HepG2 (cell line): Measurements from ENCODE around the gene POLR3H. TPM values are rescaled to one million over a fixed set of nuclear protein-coding genes. Genes with fewer than 3 reads are reported as not detected.

ENCODE experiments used
- HMG20B ChIP-seq: conservative IDR thresholded peaks from 2 replicates; pipeline ENCODE4 v1.6.1; 2016; ENCODE audit warnings: missing genetic modification reagents, missing compliant biosample characterization
- MEIS2 ChIP-seq: sonication (generic); formaldehyde crosslinking; IDR thresholded peaks from 2 replicates; pipeline ENCODE4 v1.9.0; 2021; ENCODE audit warnings: mild to moderate bottlenecking, missing genetic modification reagents
- MZF1 ChIP-seq: sonication (generic); formaldehyde crosslinking; IDR thresholded peaks from 2 replicates; pipeline ENCODE4 v1.8.1; 2023; ENCODE audit warnings: mild to moderate bottlenecking, missing genetic modification reagents, borderline replicate concordance
- NFYB ChIP-seq: sonication (generic); formaldehyde crosslinking; IDR thresholded peaks from 2 replicates; pipeline ENCODE4 v1.4.0; 2020; ENCODE audit warnings: missing genetic modification reagents
- NR2C2 ChIP-seq: sonication (generic); formaldehyde crosslinking; IDR thresholded peaks from 2 replicates; pipeline ENCODE4 v1.4.0; 2020; ENCODE audit warnings: missing genetic modification reagents, mild to moderate bottlenecking, moderate library complexity, borderline replicate concordance
- NR2F6 ChIP-seq, 2 experiments: IDR thresholded peaks; 2 replicates each; pipeline ENCODE4 v1.6.1; 2016; ENCODE audit warnings: antibody characterized with exemption in 1 of 2, mild to moderate bottlenecking in 1 of 2
- SNRNP70 ChIP-seq: fragments of 200-400 bp; formaldehyde crosslinking; IDR thresholded peaks from 2 replicates; pipeline ENCODE4 v1.6.1; 2017; ENCODE audit warnings: mild to moderate bottlenecking, low read depth, low read length, moderate library complexity
- TBL1XR1 ChIP-seq: fragments of 150-350 bp; IDR thresholded peaks from 2 replicates; pipeline ENCODE4 v1.6.1; 2014; ENCODE audit warnings: borderline replicate concordance, low read length; ENCODE audit not compliant: partially characterized antibody
- THAP11 ChIP-seq: IDR thresholded peaks from 2 replicates; pipeline ENCODE4 v1.6.1; 2016; ENCODE audit warnings: missing biosample characterization, missing genetic modification reagents
- ZBTB20 ChIP-seq: sonication (generic); formaldehyde crosslinking; IDR thresholded peaks from 2 replicates; pipeline ENCODE4 v1.8.1; 2023; ENCODE audit warnings: missing genetic modification reagents, low read depth, mild to moderate bottlenecking, borderline replicate concordance
- ZBTB7B ChIP-seq: sonication (generic); formaldehyde crosslinking; IDR thresholded peaks from 2 replicates; pipeline ENCODE4 v1.4.0; 2020; ENCODE audit warnings: missing genetic modification reagents
- ZFP1 ChIP-seq: IDR thresholded peaks from 2 replicates; pipeline ENCODE4 v1.6.1; 2016
- ZNF101 ChIP-seq: sonication (generic); formaldehyde crosslinking; IDR thresholded peaks from 2 replicates; pipeline ENCODE4 v1.4.0; 2020; ENCODE audit warnings: mild to moderate bottlenecking, low read depth, missing genetic modification reagents, borderline replicate concordance
- ZNF234 ChIP-seq: sonication (generic); formaldehyde crosslinking; conservative IDR thresholded peaks from 2 replicates; pipeline ENCODE4 v1.5.1; 2020; ENCODE audit warnings: mild to moderate bottlenecking, missing genetic modification reagents
- ZNF251 ChIP-seq: sonication (generic); formaldehyde crosslinking; IDR thresholded peaks from 2 replicates; pipeline ENCODE4 v1.9.0; 2021; ENCODE audit warnings: mild to moderate bottlenecking, missing genetic modification reagents
- ZNF30 ChIP-seq: sonication (generic); formaldehyde crosslinking; IDR thresholded peaks from 2 replicates; pipeline ENCODE4 v1.5.0; 2020; ENCODE audit warnings: mild to moderate bottlenecking, missing genetic modification reagents
- ZNF546 ChIP-seq: sonication (generic); formaldehyde crosslinking; conservative IDR thresholded peaks from 2 replicates; pipeline ENCODE4 v1.8.1; 2023; ENCODE audit warnings: mild to moderate bottlenecking, missing genetic modification reagents
- ZNF841 ChIP-seq: sonication (generic); formaldehyde crosslinking; IDR thresholded peaks from 2 replicates; pipeline ENCODE4 v1.8.1; 2023; ENCODE audit warnings: missing genetic modification reagents, borderline replicate concordance
- polyA plus RNA-seq, 8 experiments: library from polyadenylated mRNA; depleted of rRNA in 3 of 8; stranded (reverse) in 7 of 8; unstranded in 1 of 8; fragments of >200 nt; fragmentation: Illumina TruSeq in 4 of 8; extraction: Trizol in 4 of 8; gene quantifications; 2 replicates each; pipeline versions ENCODE4 v1.2.1 to v1.2.3, GENCODE V29; 2011 to 2016; ENCODE audit warnings: low read depth in 4 of 8, missing spikeins in 1 of 8, mixed read lengths in 1 of 8; ENCODE audit not compliant: insufficient read depth in 1 of 8
- total RNA-seq, 5 experiments: library from RNA; depleted of rRNA; stranded (reverse); fragments of >200 nt; fragmentation: Illumina TruSeq; extraction: Trizol; gene quantifications; 2 replicates each; pipeline ENCODE4 v1.2.3, GENCODE V29; 2016; ENCODE audit warnings: low read depth in 1 of 5
- TF ChIP-seq, protein P1 (sequence below): sonication (generic); formaldehyde crosslinking; IDR thresholded peaks from 2 replicates; pipeline ENCODE4 v1.4.0; 2020; ENCODE audit warnings: mild to moderate bottlenecking, missing genetic modification reagents, borderline replicate concordance
- TF ChIP-seq, protein P2 (sequence below): sonication (generic); formaldehyde crosslinking; IDR thresholded peaks from 2 replicates; pipeline ENCODE4 v1.4.0; 2020; ENCODE audit warnings: missing genetic modification reagents
- TF ChIP-seq, protein P3 (sequence below): sonication (generic); formaldehyde crosslinking; IDR thresholded peaks from 2 replicates; pipeline ENCODE4 v1.5.0; 2020; ENCODE audit warnings: missing genetic modification reagents
- TF ChIP-seq, protein P4 (sequence below): sonication (generic); formaldehyde crosslinking; IDR thresholded peaks from 2 replicates; pipeline ENCODE4 v1.5.0; 2020; ENCODE audit warnings: missing genetic modification reagents, mild to moderate bottlenecking, borderline replicate concordance

Gene POLR3H
- total and polyA plus RNA-seq, 2 of the 13 experiments (the other 11 are each of a cell fraction or from before 2014, with no cell fraction given): 10.3 to 28.6 TPM

DNA sequence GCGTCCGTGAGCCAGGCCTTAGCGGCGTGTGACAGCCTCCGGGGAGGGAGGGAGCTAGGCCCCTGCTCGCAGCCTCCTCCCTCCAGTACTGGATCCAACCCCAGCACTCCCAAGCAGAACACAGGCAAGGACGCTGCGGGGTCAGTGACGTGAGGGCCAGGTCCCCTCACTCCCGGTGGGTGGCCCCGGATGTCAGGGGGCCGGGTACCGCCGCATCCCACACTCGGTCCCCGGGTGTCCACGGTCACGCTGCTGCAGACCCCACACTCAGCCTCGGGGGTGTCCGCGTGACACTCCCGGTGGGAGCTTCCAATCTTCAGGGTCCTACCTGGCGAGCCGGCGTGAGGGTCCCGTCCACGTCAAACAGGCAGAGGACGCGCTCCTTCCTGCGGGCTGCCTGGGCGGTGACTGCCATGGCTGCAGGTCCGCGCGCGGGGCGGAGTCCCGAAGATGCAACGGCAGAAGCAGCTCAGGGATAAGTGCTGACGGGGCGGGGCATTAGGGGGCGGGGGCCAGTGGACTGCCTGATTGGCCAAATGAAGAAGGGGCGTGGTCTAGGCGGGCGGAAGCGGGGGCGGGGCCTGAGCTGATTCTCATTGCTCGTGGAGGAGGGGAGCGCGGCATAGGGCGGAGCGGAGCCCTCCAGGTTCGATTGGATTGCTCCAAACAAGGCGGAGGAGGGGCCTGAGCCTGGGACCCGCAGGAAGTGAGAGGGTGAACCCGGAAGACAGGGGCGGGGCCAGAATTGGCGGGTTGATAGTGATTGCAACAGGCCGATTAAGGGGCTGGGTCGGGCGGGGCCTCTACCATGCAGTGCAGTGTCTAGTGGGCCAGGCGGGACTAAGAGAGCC, 45.3 kb upstream of the POLR3H start, which contains the start of gene PMM1 (continued):
- TF ChIP-seq, protein P1, sequence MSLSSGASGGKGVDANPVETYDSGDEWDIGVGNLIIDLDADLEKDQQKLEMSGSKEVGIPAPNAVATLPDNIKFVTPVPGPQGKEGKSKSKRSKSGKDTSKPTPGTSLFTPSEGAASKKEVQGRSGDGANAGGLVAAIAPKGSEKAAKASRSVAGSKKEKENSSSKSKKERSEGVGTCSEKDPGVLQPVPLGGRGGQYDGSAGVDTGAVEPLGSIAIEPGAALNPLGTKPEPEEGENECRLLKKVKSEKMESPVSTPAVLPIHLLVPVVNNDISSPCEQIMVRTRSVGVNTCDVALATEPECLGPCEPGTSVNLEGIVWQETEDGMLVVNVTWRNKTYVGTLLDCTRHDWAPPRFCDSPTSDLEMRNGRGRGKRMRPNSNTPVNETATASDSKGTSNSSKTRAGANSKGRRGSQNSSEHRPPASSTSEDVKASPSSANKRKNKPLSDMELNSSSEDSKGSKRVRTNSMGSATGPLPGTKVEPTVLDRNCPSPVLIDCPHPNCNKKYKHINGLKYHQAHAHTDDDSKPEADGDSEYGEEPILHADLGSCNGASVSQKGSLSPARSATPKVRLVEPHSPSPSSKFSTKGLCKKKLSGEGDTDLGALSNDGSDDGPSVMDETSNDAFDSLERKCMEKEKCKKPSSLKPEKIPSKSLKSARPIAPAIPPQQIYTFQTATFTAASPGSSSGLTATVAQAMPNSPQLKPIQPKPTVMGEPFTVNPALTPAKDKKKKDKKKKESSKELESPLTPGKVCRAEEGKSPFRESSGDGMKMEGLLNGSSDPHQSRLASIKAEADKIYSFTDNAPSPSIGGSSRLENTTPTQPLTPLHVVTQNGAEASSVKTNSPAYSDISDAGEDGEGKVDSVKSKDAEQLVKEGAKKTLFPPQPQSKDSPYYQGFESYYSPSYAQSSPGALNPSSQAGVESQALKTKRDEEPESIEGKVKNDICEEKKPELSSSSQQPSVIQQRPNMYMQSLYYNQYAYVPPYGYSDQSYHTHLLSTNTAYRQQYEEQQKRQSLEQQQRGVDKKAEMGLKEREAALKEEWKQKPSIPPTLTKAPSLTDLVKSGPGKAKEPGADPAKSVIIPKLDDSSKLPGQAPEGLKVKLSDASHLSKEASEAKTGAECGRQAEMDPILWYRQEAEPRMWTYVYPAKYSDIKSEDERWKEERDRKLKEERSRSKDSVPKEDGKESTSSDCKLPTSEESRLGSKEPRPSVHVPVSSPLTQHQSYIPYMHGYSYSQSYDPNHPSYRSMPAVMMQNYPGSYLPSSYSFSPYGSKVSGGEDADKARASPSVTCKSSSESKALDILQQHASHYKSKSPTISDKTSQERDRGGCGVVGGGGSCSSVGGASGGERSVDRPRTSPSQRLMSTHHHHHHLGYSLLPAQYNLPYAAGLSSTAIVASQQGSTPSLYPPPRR (CRISPR knock-in tag): peak; percentile 15; the same call in 1 of the 2 replicates
- no peak for TF ChIP-seq ZNF30 (CRISPR knock-in tag)
- TF ChIP-seq NFYB: peak; percentile 76
- TF ChIP-seq ZNF101 (CRISPR knock-in tag): no peak
- no peak for TF ChIP-seq ZNF841
- TF ChIP-seq THAP11 (CRISPR knock-in tag): peak; percentile 73
- TF ChIP-seq ZBTB7B (CRISPR knock-in tag): peak; percentile 45; the same call in 1 of the 2 replicates
- no peak for TF ChIP-seq SNRNP70
- no peak for TF ChIP-seq ZNF234 (CRISPR knock-in tag)
- TF ChIP-seq TBL1XR1: no peak
- peak; percentile 33; the same call in 1 of the 2 replicates for TF ChIP-seq ZBTB20 (CRISPR knock-in tag)
- no peak for TF ChIP-seq HMG20B (CRISPR knock-in tag)
- TF ChIP-seq NR2C2 (CRISPR knock-in tag): peak; percentile 74
- TF ChIP-seq, protein P2, sequence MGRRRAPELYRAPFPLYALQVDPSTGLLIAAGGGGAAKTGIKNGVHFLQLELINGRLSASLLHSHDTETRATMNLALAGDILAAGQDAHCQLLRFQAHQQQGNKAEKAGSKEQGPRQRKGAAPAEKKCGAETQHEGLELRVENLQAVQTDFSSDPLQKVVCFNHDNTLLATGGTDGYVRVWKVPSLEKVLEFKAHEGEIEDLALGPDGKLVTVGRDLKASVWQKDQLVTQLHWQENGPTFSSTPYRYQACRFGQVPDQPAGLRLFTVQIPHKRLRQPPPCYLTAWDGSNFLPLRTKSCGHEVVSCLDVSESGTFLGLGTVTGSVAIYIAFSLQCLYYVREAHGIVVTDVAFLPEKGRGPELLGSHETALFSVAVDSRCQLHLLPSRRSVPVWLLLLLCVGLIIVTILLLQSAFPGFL: no peak
- TF ChIP-seq ZNF251: no peak
- TF ChIP-seq MEIS2 (CRISPR knock-in tag): no peak
- TF ChIP-seq, protein P3, sequence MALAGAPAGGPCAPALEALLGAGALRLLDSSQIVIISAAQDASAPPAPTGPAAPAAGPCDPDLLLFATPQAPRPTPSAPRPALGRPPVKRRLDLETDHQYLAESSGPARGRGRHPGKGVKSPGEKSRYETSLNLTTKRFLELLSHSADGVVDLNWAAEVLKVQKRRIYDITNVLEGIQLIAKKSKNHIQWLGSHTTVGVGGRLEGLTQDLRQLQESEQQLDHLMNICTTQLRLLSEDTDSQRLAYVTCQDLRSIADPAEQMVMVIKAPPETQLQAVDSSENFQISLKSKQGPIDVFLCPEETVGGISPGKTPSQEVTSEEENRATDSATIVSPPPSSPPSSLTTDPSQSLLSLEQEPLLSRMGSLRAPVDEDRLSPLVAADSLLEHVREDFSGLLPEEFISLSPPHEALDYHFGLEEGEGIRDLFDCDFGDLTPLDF: peak; percentile 91; the same call in 1 of the 2 replicates
- TF ChIP-seq NR2F6 (IDR thresholded peaks at IDR 0.05): no peak
- peak; percentile 1; the same call in 1 of the 2 replicates for TF ChIP-seq NR2F6 (CRISPR knock-in tag; IDR thresholded peaks at IDR 0.05)
- no peak for TF ChIP-seq ZNF546 (CRISPR knock-in tag)
- no peak for TF ChIP-seq ZFP1 (CRISPR knock-in tag)
- TF ChIP-seq MZF1 (CRISPR knock-in tag): no peak
- TF ChIP-seq, protein P4, sequence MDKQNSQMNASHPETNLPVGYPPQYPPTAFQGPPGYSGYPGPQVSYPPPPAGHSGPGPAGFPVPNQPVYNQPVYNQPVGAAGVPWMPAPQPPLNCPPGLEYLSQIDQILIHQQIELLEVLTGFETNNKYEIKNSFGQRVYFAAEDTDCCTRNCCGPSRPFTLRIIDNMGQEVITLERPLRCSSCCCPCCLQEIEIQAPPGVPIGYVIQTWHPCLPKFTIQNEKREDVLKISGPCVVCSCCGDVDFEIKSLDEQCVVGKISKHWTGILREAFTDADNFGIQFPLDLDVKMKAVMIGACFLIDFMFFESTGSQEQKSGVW: no peak
